Transverse colon (tissue), 4 donors: Measurements from ENCODE around the gene AHDC1. TPM values are rescaled to one million over a fixed set of nuclear protein-coding genes. Genes with fewer than 3 reads are reported as not detected.

ENCODE experiments used
- DNase-seq: peaks from one replicate; pipeline ENCODE4 v3.0.0-alpha.2; 2019
- H3K27ac ChIP-seq, 4 donors: fragments of 200-600 bp; sonication (generic); 2 replicates each; pipeline ENCODE4 v1.5.1; 2016 to 2018; ENCODE audit warnings: inconsistent platforms in 4 of 4
- H3K27me3 ChIP-seq: fragments of 200-600 bp; sonication (generic); 2 replicates; pipeline ENCODE4 v1.5.1; 2017; ENCODE audit warnings: inconsistent platforms
- H3K36me3 ChIP-seq, 4 donors: fragments of 200-600 bp; sonication (generic); 2 replicates each; pipeline ENCODE4 v1.5.1; 2017 to 2019; ENCODE audit warnings: inconsistent platforms in 4 of 4
- H3K4me1 ChIP-seq, 4 donors: fragments of 200-600 bp; sonication (generic); 2 replicates each; pipeline ENCODE4 v1.5.1; 2017 to 2020; ENCODE audit warnings: inconsistent platforms in 4 of 4
- H3K4me3 ChIP-seq, 4 donors: fragments of 200-600 bp; sonication (generic); 1 replicate in 1 of 4; 2 replicates in 3 of 4; pipeline versions ENCODE4 v1.5.1 to v1.6.1; 2017 to 2019; ENCODE audit warnings: inconsistent platforms in 4 of 4
- H3K9me3 ChIP-seq, 2 donors: fragments of 200-600 bp; sonication (generic); 2 replicates each; pipeline ENCODE4 v1.5.1; 2017 to 2019; ENCODE audit warnings: inconsistent platforms in 2 of 2
- EP300 ChIP-seq: sonication (generic); formaldehyde crosslinking; IDR thresholded peaks from one replicate; pipeline ENCODE4 v1.6.1; 2017; ENCODE audit warnings: antibody characterized with exemption, low read depth
- POLR2A ChIP-seq: fragments of 450-650 bp; IDR thresholded peaks from one replicate; pipeline ENCODE4 v1.6.1; 2016; ENCODE audit warnings: antibody characterized with exemption, mild to moderate bottlenecking, moderate library complexity
- POLR2AphosphoS5 ChIP-seq, 3 donors: sonication (generic); formaldehyde crosslinking; IDR thresholded peaks; one replicate each; pipeline ENCODE4 v1.6.1; 2016; ENCODE audit warnings: antibody characterized with exemption in 3 of 3
- WGBS, 2 donors: methylation state at CpG; one replicate each; pipeline ENCODE4 v1.1.5; 2018; ENCODE audit warnings: low coverage in 1 of 2; 5-methylcytosine and 5-hydroxymethylcytosine counted together
- in situ Hi-C, 4 donors: fragments of 200-750 bp; cut with MboI; loops; one replicate each; pipeline versions ENCODE4 v1.15.0 to v1.15.1; 2017; ENCODE audit warnings: low sequenced_read_pairs in 3 of 4, low pct_ligation_motif_present in 1 of 4, low pct_unique_long_range_greater_than_20kb in 1 of 4
- intact Hi-C: fragments of 100-400 bp; cut with DNase I; formaldehyde crosslinking; loops from one replicate; pipeline ENCODE4 v1.15.1; 2023; ENCODE audit warnings: low total_unique reads
- total RNA-seq, 4 donors: library from RNA; depleted of rRNA; stranded (reverse); fragments of >200 nt; gene quantifications; one replicate each; pipeline ENCODE4 v1.1.0, GENCODE V29; 2016
- TF ChIP-seq, protein P1 (sequence below), 5 experiments: fragments of 200-600 bp in 3 of 5; fragments of 450-650 bp in 2 of 5; sonication (generic) in 3 of 5; IDR thresholded peaks; 1 replicate in 2 of 5; 2 replicates in 3 of 5; pipeline ENCODE4 v1.5.1; 2016 to 2017; ENCODE audit warnings: antibody characterized with exemption in 5 of 5, inconsistent platforms in 3 of 5, mild to moderate bottlenecking in 2 of 5, moderate library complexity in 1 of 5

The AHDC1 gene
- total RNA-seq, 4 donors from 2014 or later, result 11.7 to 34.4 (median 21.3) TPM

DNA sequence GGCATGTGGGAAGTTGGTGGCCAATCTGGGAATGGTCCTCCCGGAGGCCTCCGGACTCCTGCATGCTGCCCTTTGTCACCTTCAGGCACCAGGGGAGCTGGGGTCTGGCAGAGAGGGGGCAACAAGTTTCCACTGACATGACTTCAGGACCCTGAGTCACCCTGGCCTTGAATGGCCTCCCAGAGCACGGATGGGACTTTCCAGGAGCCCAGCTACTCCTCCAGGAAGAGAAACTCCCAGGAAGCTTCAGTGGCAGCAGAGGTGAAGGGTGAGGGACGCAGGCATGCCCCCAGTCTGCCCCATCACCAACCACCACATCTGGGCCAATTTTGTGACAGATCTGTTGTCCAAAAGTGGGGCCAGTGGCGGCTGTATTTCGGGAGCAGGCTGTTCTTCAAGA lies 58.1 kb downstream of the AHDC1 start:
- TF ChIP-seq EP300, result no peak
- no peak for TF ChIP-seq POLR2AphosphoS5 (IDR thresholded peaks at IDR 0.05)
- TF ChIP-seq POLR2A, result no peak
- TF ChIP-seq, protein P1, sequence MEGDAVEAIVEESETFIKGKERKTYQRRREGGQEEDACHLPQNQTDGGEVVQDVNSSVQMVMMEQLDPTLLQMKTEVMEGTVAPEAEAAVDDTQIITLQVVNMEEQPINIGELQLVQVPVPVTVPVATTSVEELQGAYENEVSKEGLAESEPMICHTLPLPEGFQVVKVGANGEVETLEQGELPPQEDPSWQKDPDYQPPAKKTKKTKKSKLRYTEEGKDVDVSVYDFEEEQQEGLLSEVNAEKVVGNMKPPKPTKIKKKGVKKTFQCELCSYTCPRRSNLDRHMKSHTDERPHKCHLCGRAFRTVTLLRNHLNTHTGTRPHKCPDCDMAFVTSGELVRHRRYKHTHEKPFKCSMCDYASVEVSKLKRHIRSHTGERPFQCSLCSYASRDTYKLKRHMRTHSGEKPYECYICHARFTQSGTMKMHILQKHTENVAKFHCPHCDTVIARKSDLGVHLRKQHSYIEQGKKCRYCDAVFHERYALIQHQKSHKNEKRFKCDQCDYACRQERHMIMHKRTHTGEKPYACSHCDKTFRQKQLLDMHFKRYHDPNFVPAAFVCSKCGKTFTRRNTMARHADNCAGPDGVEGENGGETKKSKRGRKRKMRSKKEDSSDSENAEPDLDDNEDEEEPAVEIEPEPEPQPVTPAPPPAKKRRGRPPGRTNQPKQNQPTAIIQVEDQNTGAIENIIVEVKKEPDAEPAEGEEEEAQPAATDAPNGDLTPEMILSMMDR (IDR thresholded peaks at IDR 0.05), result no peak
- Histone ChIP-seq H3K27ac (peak overlapping the region; percentile 72 to 87 (median 80)), H3K9me3 (no peaks in the 10 kb centered on the region), H3K27me3 (no peaks in the 10 kb centered on the region), H3K4me1 (peaks cover 15 to 43% (median 21%) of the 10 kb centered on the region in 4 donors), H3K4me3 (no peak overlapping the region), H3K36me3 (peaks cover 0 to 13% (median 5%) of the 10 kb centered on the region in 4 donors)
- intact Hi-C loops, result no loop called here
- in situ Hi-C loops, result no loop called here
- WGBS, 2 donors, result 81 to 100% methylated on average over 1 to 6 of the region's 6 CpGs
- DNase-seq, result no peak

DNA sequence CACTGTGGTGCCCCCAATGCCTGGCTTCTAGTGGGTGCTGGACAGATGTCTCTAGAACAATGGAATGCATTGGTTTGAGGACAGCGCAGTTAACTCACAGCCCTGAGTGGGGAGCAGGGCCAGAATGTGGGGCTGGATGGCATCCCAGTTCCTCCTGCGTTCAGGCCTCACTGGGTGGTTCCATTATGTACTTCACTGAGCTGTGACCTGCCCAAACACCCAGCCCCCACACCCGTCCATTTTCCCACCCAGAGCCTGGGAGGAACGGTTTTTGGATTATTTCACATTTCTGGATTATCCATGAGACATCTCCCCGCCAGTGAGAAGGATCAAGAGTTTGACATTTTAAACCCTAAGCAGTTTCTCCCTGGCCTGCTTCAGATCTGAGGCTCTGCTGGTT lies 58.7 kb downstream of the AHDC1 start:
- Histone ChIP-seq H3K4me1 (peaks cover 20 to 48% (median 26%) of the 10 kb centered on the region in 4 donors), H3K4me3 (no peak overlapping the region), H3K27ac (peak overlapping the region; percentile 72 to 87 (median 80)), H3K36me3 (peaks cover 0 to 7% (median 2%) of the 10 kb centered on the region in 4 donors), H3K27me3 (no peaks in the 10 kb centered on the region), H3K9me3 (no peaks in the 10 kb centered on the region)
- WGBS, 2 donors, result 64 to 80% methylated on average over 1 to 5 of the region's 5 CpGs
- DNase-seq, result peak; percentile 51
- in situ Hi-C loops, result no loop called here
- TF ChIP-seq POLR2AphosphoS5 (IDR thresholded peaks at IDR 0.05) (no peak), EP300 (no peak)
- TF ChIP-seq, protein P1 (IDR thresholded peaks at IDR 0.05), result no peak
- intact Hi-C loops, result no loop called here

DNA sequence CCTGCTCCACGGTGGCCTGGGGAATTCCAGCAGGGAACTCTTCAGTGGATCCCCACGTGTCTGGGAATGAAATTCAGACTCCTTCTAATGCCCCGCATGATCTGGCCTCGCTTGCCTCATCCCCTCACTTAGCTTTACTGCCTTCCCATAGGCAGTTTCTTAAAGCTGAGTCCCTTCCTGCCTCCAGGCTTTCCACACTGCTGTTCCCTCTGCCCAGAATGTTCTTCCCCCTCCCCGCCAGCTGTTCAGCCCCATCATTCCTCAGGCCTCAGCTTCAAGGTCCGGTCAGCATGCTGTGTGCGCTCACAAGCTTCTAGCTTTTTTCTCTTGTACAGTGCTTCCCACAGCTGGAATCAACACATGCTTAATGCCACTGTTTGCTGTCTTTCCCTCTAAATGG lies 59.1 kb downstream of the AHDC1 start:
- DNase-seq, result no peak
- H3K27me3 ChIP-seq, result no peaks in the 10 kb centered on the region
- H3K27ac ChIP-seq, result peak overlapping the region; percentile 72 to 87 (median 80)
- no peaks in the 10 kb centered on the region for H3K9me3 ChIP-seq
- H3K4me3 ChIP-seq, result no peak overlapping the region
- peaks cover 0 to 2% (median 0%) of the 10 kb centered on the region in 4 donors for H3K36me3 ChIP-seq
- TF ChIP-seq EP300 (no peak), POLR2AphosphoS5 (IDR thresholded peaks at IDR 0.05) (no peak), POLR2A (no peak)
- TF ChIP-seq, protein P1 (IDR thresholded peaks at IDR 0.05), result no peak
- H3K4me1 ChIP-seq, result peaks cover 24 to 52% (median 30%) of the 10 kb centered on the region in 4 donors
- intact Hi-C loops, result no loop called here
- 68 to 88% methylated on average over 3 to 7 of the region's 7 CpGs for WGBS, 2 donors
- in situ Hi-C loops, result no loop called here

- H3K27ac ChIP-seq, result peak overlapping the region; percentile 72 to 87 (median 80)
- H3K27me3 ChIP-seq, result no peaks in the 10 kb centered on the region
- no peak overlapping the region for H3K4me3 ChIP-seq
- no peak for DNase-seq
- intact Hi-C loops, result no loop called here
- H3K4me1 ChIP-seq, result peaks cover 31 to 59% (median 35%) of the 10 kb centered on the region in 4 donors
- WGBS, 2 donors, result 87% methylated on average over 6 of the region's 6 CpGs; no CpG with 5 or more reads in 1 of the 2 donors
- TF ChIP-seq, protein P1 (IDR thresholded peaks at IDR 0.05), result no peak
- TF ChIP-seq POLR2AphosphoS5 (IDR thresholded peaks at IDR 0.05), result no peak
- no peak for TF ChIP-seq POLR2A
- no peak for TF ChIP-seq EP300
- H3K9me3 ChIP-seq, result no peaks in the 10 kb centered on the region
- in situ Hi-C loops, result no loop called here
- H3K36me3 ChIP-seq, result no peaks in the 10 kb centered on the region
Measured at GRCh38 chr1:27543284-27543683, 60.7 kb downstream of the AHDC1 start.
